M059J (cell line): Measurements from ENCODE around the gene PTGER4. TPM values are rescaled to one million over a fixed set of nuclear protein-coding genes. Genes with fewer than 3 reads are reported as not detected.
A peak's percentile ranks its signal among the peaks of the same experiment; 100 is the strongest.
"Not testable (repeated sequence)": the region's sequence is repeated elsewhere in the genome, so short reads cannot be mapped to it uniquely, and the experiment has no call there.

ENCODE experiments used
- DNase-seq: peaks from one replicate; pipeline ENCODE4 v3.0.0-alpha.2; 2012; ENCODE audit warnings: low read depth
- total RNA-seq: library from RNA; depleted of rRNA; stranded (reverse); fragments of >200 nt; shearing (Covaris generic); gene quantifications from 2 replicates; pipeline ENCODE4 v1.2.3, GENCODE V29; 2014; rRNA removed

The PTGER4 gene
- total RNA-seq: 4.7 and 9.0 TPM in 2 replicates

DNA sequence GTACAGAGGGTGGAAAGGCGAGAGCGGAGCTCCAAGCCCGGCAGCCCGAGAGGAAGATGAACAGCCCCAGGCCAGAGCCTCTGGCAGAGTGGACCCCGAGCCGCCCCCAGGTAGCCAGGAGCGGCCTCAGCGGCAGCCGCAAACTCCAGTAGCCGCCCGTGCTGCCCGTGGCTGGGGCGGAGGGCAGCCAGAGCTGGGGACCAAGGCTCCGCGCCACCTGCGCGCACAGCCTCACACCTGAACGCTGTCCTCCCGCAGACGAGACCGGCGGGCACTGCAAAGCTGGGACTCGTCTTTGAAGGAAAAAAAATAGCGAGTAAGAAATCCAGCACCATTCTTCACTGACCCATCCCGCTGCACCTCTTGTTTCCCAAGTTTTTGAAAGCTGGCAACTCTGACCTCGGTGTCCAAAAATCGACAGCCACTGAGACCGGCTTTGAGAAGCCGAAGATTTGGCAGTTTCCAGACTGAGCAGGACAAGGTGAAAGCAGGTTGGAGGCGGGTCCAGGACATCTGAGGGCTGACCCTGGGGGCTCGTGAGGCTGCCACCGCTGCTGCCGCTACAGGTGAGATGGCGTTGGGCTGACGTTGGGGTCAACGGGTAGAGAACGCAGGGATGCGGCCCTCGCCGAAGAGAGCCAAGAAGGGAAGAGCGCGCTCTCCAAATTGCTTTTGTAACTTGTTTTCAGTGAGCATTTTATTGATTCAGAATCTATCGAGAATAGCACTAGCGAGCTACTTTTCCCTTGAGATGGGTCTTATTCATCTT lies at the start of gene PTGER4:
PTGER4 (plus strand) TSS at position 3 of the 769 bp plus-strand sequence. CDS start 1,079 bp downstream, outside the sequence.
- peak; percentile 54 for DNase-seq

DNA sequence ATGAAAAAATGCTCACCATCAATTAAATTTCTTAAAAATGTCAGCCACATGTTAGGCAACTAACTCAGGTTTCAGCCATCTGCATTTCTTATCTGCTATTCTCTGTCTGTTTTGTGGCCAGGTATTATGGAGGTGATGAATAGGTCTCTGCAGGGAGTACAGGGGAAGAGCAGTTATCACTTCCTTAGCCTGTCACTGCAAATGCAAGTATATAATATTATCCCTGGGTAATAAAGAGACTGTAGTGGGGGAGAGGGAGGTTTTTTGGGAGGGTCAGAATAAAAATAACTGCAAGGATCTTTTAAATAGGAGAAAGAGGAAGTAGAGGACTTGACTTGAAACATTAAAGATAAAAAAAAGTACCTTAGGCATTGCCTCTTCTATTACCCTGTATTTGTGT lies 49.6 kb upstream of the PTGER4 start:
- DNase-seq: no peak

DNA sequence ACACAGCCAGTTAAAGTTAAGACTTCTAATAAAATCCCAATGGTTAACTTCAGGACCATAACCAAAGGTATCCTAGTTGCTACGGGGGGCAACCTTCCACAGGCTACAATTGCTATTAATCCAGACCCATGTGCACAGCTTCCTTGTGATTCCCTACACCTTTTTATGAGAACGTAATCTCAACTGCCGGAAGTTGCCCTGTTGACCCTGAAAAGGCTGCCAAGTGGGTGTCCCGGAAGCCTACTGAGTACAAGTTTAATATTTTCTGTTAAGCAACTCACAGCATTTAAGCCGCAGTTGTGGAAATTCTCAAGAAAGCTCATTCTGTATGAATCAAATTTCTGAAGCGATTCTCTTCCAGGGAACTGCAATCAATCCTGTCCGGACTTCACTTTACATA lies 48.5 kb upstream of the PTGER4 start:
- DNase-seq: no peak

DNA sequence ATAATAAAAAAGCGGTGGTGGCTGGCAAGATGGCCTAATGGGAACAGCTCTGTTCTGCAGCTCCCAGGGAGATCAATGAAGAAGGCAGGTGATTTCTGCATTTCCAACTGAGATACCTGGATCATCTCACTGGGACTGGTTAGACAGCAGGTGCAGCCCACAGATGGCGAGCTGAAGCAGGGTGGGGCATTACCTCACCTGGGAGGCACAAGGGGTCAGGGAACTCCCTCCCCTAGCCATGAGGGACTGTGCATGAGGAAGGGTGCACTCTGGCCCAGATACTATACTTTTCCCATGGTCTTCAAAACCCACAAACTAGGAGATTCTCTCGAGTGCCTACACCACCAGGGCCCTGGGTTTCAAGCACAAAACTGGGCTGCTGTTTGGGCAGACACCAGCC lies 45.6 kb upstream of the PTGER4 start:
- DNase-seq: no peak

DNA sequence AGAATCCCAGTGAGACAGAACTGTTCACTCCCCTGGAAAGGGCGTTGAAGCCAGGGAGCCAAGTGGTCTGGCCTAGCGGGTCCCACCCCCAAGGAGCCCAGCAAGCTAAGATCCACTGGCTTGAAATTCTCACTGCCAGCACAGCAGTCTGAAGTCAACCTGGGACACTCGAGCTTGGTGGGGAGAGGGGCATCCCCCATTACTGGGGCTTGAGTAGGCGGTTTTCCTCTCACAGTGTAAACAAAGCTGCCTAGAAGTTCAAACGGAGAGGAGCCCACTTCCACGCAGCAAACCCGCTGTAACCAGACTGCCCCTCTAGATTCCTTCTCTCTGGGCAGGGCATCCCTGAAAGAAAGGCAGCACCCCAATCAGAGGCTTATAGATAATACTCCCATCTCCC lies 45.1 kb upstream of the PTGER4 start:
- no peak for DNase-seq

DNA sequence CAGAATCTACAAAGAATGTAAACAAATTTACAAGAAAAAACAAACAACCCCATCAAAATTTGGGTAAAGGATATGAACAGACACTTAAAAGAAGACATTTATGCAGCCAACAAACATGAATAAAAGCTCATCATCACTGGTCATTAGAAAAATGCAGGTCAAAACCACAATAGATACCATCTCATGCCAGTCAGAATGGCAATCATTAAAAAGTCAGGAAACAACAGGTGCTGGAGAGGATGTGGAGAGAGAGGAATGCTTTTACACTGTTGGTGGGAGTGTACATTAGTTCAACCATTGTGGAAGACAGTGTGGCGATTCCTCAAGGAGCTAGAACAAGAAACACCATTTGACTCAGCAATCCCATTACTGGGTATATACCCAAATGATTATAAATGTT lies 40.2 kb upstream of the PTGER4 start:
- not testable (repeated sequence) for DNase-seq

DNA sequence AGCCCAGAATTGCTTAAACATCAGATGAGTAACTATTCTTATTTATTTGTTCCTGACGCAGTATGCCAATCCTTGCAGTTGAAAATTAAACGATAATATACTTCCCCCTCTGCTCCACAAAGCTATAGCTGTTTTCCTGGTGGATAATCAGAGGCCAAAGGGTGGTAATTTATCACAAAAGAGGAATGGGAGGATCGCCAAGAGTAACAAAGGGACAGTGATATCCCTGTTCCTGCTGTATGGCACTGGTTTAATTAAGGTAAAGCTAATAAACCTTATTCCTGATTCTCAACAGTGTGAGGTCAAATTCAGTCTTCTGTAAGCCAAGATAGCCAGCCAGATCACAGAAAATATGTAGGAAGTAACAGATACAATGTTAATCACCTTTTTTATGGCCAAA lies 33.4 kb upstream of the PTGER4 start:
- no peak for DNase-seq

DNA sequence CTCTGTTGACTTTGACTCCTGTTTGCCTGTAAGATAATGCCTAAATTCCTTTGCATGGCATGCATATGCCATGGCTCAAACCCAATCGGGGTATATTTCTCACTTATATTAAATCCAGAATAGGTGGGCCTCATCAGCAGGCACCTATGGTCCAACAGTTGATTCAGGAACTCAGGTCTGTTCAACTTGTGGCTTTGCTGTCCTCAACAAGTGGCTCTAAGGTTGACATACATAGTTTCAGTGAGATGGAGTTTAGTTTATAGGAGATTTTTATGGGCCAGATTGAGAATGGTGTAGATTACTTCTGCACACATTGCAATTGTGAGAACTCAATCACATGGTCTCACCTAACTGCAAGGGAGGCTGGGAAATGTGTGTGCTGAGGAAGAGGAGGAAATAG lies 31.6 kb upstream of the PTGER4 start:
- DNase-seq: no peak

DNA sequence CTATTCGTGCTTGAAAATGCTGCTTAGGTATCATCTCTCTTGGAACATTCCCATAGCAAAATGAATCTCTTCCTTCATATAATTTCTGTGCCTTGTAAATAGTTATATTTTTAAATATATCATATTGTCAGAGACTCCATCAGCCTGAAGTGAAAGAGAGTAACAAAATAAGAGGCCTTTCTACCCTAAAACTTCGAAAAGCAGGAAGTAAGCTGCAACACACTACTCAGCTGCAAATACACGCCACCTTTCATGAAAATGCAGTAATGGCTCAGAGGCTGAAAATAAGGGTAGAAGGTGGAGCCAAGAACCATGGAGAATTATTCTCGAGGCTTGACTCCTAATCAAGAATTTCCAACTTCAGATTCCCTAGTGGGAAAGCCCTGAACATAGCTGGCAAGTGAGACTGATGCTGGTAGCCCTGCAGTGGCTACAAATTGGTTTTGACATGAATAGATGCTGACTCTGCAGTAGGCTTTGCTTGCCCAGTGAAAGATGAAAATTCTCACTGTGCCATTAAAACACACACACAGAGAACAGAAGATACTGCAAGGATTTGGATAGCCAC lies 30.2 kb upstream of the PTGER4 start:
- DNase-seq: no peak

DNA sequence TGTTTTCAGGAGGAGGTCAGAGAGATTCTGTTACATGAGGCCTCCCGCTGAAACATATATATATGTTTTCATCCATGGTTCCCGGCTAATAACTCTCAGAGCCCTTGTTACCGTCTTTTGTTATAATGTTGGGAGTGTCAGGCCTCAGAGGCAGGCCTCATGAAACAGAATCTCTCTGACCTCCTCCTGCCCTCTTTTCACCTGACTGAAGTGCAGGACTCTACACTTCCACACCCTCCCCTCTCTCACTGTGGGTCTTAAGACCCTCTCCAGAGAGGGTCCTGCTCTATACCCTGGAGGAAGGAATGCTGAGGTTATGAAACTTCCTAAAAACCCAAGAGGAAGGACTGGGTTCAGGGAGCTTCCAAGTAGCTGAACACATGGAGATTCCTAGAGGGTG lies 28.5 kb upstream of the PTGER4 start:
- DNase-seq: no peak

DNA sequence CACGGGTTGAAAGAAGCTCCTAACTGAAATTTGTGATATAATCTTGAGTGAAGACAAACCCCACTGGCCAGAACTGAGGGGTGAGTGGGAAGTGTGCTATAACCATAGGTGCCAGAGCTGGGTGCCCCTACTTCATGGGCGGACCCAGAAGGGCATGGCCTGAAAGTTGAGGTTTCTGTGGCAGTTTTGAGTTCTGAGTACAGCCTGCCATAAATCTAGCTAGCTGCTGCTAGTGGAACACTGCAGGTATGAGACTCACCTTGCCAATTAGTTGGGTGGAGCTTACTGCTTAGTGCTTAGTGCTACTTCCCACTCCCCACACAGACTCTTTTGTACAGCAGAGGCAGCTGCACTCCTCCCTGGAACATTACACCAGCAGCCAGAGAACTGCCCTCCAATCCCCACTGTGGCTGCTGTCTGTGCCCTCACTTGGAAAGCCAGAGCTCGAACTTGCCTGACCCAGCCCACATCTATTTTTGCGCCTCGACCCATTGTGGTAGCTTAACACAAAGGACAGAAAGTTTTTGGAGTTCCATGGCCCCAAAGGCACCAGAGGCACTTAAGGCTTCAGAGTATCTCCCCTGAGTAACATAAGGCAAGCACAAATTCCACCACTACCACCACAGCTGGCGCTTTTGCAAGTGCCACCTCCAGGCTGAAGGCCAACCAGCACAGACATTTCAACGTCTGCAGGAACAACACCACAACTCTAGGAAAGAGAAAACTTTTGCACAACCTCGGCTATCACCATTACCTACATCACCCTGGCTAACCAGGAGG lies 27.1 kb upstream of the PTGER4 start:
- peak; percentile 31 for DNase-seq

DNA sequence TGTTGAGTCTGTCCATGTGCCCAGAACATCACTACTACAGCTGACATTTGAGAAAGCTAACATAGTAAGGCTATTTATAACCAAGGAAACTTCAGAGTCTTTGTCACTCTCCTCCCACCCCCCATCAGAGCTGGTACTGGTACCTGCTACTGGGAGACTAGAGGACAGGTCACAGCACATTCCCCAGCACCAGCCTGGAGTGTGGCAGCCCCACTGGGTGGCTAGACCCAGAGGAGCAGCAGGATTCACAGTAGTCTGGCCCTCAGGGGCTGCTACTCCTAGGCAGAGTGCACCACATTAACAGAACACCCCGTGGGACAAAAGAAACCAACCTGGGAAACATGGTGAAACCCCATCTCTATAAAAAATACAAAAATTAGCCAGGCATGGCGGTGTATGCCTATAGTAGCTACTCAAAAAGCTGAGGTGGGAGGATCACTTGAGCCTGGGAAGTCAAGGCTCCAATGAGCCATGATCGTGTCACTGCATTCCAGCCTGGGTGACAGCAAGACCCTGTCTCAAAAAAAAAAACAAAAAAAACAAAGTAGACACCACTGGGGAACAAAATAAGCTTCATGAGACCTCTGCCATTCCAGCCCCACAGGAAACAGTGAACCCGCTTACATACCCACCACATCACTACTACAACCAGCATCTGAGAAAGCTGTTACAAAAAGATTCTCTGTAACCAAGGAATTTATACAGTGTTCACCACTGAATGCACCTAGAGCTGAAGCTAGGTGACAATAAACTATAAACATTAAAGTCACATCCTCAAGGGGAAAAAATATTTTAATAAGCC lies 26.3 kb upstream of the PTGER4 start:
- DNase-seq: no peak

DNA sequence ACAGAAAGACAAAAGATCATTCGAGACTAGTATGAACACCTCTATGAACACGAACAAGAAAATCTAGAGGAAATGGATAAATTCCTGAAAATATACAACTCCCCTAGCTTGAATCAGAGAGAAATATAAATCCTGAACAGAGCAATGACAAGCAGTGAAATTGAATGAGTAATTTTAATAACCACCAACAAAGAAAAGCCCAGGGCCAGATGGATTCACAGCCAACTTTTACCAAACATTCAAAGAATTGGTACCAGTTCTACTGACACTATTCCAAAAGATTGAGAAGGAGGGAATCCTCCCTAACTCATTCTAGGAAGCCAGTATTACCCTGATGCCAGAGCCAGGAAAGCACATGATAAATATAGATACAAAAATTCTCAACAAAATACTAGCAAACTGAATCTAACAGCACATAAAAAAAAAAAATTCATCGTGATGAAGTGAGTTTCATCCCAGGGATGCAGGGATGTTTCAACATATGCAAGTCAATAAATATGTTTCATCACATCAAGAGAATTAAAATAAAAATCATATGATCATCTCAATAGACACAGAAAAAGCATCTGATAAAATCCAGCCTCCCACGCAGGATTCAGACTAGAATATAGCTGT lies 25.2 kb upstream of the PTGER4 start:
- peak; percentile 65 for DNase-seq

DNA sequence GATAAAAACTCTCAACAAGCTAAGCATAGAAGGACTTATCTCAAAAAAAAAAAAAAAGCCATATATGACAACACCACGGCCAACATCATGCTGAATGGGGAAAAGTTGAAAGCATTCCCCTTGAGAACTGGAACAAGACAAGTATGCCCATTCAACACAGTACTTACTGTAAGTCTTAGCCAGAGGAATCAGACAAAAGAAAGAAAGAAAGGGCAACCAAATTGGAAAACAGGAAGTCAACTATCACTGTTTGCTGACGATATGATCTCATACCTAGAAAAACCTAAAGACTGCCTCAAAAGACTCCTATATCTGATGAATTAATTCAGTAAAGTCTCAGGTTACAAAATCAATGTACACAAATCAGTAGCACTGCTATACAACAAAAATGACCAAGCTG lies 24.6 kb upstream of the PTGER4 start:
- no peak for DNase-seq

DNA sequence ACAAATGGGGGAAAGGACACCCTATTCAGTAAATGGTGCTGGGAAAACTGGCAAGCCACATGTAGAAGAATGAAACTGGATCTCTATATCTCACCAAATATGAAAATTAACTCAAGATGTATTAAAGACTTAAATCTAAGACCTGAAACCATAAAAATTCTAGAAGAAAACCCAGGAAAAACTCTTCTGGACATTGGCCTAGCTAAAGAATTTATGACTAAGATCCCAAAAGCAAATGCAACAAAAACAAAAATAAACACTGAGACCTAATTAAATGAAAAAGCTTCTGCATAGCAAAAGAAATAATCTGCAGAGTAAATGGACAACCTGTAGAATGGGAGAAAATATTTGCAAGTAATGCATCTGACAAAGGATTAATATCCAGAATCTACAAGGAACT lies 23.6 kb upstream of the PTGER4 start:
- DNase-seq: peak; percentile 74

DNA sequence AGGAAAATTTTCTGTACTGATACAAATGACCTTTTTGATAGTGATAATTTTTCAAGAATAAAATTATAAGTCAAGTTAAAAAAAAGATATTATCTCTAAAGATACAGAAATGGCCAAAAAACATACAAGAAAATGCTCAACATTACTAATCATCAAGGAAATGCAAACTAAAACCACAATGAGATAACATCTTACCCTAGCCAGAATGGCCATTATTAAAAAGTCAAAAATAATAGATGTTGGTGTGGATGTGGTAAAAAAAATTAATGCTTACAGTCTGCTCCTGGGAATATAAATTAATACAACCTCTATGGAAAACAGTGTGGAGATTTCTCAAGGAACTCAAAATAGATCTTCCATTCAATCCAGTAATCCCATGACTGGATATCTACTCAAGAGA lies 22.9 kb upstream of the PTGER4 start:
- peak; percentile 61 for DNase-seq

DNA sequence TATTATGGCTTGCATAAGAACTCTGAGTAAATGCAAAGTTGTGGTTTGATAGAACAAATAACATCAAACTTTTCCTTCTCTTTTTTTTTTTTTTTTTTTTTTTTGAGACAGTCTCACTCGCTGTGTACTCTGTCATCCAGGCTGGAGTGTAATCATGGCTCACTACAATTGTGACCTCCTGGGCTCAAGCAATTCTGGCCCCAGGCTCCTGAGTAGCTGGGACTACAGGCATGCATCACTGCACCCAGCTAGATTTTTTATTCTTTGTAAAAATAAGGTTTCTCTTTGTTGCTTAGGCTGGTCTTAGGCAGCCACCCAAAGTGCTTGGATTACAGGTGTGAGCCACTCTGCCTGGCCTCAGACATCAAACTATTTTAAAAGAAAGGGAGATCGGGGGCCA lies 19.0 kb upstream of the PTGER4 start:
- DNase-seq: peak; percentile 63

DNA sequence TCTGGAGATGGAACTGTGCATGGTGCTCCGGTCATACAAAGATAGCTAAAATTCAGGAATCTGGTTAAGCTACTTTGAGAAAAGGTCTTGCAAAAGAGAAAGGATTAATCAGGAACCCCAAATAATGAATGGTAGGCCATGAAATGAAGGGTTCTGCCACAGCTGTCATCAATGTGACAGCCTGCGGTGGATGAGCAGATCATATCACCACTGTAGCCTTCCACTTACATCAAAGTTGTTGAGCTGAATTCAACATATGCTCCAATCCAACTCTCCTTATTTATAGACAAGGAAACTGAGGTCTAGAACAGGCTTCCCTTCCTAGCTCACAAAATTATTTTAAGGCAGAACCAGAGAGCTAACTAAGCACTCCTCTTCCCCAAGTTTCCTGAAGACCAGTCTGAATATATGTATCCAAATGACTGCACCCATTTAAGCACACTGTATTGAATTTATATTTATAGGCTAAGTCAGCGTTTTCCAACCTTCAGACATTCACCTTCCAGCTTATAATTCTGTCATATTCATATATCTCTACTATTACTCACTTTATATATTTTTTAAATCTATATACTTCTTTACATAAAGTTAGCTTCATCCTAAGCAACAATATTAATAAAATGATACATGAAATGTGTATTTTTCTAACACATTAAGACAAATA lies 13.9 kb upstream of the PTGER4 start:
- DNase-seq: no peak

DNA sequence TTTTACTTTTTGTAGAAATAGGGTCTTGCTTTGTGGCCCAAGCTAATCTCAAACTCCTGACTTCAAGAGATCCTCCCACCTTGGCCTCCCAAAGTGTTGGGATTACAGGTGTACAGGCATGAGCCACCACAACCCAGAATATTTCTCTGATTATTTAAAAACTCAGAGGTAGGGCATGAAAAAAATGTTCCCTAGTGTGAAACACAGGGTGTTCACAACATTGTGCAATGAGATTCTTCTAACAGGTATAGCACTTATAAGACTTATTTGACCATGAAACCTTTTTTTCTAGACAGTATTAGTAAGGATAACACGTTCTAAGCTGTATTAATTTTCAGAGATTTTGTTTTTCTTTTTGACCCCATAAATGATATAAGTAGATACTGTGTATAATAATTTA lies 13.1 kb upstream of the PTGER4 start:
- DNase-seq: no peak

DNA sequence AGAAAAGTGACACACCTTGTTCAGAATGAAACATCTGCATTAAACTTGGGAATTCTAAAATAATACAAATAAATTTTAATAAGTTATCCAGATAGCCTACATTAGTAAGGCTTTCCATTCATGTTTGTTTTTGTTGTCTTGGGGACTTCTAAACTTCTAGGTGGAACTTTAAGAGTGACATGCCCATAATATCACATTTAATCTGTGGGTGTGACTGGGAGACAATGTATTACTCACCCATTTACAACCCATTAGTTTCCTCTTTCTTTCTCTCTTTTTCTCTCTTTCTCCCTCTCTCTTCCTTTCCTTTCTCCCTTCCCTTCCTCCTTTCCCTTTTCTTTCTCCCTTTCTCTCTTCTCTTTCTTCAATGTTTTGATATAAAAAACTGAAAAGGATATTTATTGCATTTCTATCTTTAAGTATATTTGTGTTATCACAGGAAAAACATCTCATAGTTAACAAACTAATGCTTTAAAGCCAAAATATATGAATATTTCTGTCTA lies 12.5 kb upstream of the PTGER4 start:
- no peak for DNase-seq
